Upper lobe of left lung (tissue), 4 donors: ENCODE measurements around the gene TRIM44.
"Not testable (repeated sequence)": the region's sequence is repeated elsewhere in the genome, so short reads cannot be mapped to it uniquely, and the experiment has no call there.

Experiments
- CTCF ChIP-seq, 6 experiments: fragments of 450-650 bp in 4 of 6; fragments of 200-600 bp in 2 of 6; sonication (generic) in 2 of 6; IDR thresholded peaks; one replicate each; pipeline ENCODE4 v1.5.1; 2016 to 2019; ENCODE audit warnings: antibody characterized with exemption in 6 of 6
- POLR2A ChIP-seq, 4 donors: fragments of 450-650 bp; IDR thresholded peaks; one replicate each; pipeline ENCODE4 v1.5.1; 2016 to 2017; ENCODE audit warnings: antibody characterized with exemption in 4 of 4, mild to moderate bottlenecking in 2 of 4
- POLR2AphosphoS5 ChIP-seq, 2 donors: sonication (generic); formaldehyde crosslinking; IDR thresholded peaks; one replicate each; pipeline ENCODE4 v1.5.1; 2017; ENCODE audit warnings: antibody characterized with exemption in 2 of 2

- not testable (repeated sequence) for TF ChIP-seq CTCF, POLR2A, POLR2AphosphoS5 (IDR thresholded peaks at IDR 0.05)
Measured at GRCh38 chr11:35652786-35653185, 9.8 kb upstream of the TRIM44 start.
